Measurements from ENCODE around the gene CLK4. TPM values are rescaled to one million over a fixed set of nuclear protein-coding genes. Genes with fewer than 3 reads are reported as not detected.

The CLK4 gene
- total and polyA plus RNA-seq, 2 of the 8 experiments (the other 6 are each of a cell fraction or from before 2014, with no cell fraction given), result 8.1 to 12.6 TPM

DNA sequence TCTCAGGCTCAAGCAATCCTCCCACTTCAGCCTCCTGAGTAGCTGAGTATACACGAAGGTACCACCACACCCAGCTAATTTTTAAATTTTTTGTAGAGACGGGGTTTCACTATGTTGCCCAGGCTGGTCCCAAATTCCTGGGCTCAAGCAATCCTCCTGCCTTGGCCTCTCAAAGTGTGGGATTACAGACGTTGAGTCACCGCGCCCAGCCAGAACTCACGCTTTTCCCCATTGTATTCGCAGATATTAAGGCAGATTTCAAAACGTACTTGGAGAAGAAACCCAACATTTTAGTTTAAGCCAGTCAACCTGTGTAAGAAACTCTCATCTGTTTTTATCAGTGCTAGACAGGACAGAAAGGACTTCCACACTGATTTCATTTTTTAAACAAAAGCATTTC, 63.2 kb downstream of the CLK4 start (continued):
- TF ChIP-seq ASH2L (IDR thresholded peaks at IDR 0.05; ENCODE audit: low read length) (no peak), BCL11A (IDR thresholded peaks at IDR 0.05; ENCODE audit: low read depth in 2 of 2, low read length in 2 of 2) (no peak), RNF2 (IDR thresholded peaks at IDR 0.05; ENCODE audit: borderline replicate concordance, low read depth, low read length, missing control alignments, poor library complexity, severe bottlenecking) (no peak), JUND (IDR thresholded peaks at IDR 0.05; ENCODE audit: low read length) (no peak), SP2 (IDR thresholded peaks at IDR 0.05; ENCODE audit: low read length) (no peak), TAF7 (optimal IDR thresholded peaks at IDR 0.05; ENCODE audit: borderline replicate concordance, low read depth, low read length) (no peak), KDM4A (IDR thresholded peaks at IDR 0.05; ENCODE audit: low read depth, low read length, severe bottlenecking) (no peak)
- TF ChIP-seq, protein P1, sequence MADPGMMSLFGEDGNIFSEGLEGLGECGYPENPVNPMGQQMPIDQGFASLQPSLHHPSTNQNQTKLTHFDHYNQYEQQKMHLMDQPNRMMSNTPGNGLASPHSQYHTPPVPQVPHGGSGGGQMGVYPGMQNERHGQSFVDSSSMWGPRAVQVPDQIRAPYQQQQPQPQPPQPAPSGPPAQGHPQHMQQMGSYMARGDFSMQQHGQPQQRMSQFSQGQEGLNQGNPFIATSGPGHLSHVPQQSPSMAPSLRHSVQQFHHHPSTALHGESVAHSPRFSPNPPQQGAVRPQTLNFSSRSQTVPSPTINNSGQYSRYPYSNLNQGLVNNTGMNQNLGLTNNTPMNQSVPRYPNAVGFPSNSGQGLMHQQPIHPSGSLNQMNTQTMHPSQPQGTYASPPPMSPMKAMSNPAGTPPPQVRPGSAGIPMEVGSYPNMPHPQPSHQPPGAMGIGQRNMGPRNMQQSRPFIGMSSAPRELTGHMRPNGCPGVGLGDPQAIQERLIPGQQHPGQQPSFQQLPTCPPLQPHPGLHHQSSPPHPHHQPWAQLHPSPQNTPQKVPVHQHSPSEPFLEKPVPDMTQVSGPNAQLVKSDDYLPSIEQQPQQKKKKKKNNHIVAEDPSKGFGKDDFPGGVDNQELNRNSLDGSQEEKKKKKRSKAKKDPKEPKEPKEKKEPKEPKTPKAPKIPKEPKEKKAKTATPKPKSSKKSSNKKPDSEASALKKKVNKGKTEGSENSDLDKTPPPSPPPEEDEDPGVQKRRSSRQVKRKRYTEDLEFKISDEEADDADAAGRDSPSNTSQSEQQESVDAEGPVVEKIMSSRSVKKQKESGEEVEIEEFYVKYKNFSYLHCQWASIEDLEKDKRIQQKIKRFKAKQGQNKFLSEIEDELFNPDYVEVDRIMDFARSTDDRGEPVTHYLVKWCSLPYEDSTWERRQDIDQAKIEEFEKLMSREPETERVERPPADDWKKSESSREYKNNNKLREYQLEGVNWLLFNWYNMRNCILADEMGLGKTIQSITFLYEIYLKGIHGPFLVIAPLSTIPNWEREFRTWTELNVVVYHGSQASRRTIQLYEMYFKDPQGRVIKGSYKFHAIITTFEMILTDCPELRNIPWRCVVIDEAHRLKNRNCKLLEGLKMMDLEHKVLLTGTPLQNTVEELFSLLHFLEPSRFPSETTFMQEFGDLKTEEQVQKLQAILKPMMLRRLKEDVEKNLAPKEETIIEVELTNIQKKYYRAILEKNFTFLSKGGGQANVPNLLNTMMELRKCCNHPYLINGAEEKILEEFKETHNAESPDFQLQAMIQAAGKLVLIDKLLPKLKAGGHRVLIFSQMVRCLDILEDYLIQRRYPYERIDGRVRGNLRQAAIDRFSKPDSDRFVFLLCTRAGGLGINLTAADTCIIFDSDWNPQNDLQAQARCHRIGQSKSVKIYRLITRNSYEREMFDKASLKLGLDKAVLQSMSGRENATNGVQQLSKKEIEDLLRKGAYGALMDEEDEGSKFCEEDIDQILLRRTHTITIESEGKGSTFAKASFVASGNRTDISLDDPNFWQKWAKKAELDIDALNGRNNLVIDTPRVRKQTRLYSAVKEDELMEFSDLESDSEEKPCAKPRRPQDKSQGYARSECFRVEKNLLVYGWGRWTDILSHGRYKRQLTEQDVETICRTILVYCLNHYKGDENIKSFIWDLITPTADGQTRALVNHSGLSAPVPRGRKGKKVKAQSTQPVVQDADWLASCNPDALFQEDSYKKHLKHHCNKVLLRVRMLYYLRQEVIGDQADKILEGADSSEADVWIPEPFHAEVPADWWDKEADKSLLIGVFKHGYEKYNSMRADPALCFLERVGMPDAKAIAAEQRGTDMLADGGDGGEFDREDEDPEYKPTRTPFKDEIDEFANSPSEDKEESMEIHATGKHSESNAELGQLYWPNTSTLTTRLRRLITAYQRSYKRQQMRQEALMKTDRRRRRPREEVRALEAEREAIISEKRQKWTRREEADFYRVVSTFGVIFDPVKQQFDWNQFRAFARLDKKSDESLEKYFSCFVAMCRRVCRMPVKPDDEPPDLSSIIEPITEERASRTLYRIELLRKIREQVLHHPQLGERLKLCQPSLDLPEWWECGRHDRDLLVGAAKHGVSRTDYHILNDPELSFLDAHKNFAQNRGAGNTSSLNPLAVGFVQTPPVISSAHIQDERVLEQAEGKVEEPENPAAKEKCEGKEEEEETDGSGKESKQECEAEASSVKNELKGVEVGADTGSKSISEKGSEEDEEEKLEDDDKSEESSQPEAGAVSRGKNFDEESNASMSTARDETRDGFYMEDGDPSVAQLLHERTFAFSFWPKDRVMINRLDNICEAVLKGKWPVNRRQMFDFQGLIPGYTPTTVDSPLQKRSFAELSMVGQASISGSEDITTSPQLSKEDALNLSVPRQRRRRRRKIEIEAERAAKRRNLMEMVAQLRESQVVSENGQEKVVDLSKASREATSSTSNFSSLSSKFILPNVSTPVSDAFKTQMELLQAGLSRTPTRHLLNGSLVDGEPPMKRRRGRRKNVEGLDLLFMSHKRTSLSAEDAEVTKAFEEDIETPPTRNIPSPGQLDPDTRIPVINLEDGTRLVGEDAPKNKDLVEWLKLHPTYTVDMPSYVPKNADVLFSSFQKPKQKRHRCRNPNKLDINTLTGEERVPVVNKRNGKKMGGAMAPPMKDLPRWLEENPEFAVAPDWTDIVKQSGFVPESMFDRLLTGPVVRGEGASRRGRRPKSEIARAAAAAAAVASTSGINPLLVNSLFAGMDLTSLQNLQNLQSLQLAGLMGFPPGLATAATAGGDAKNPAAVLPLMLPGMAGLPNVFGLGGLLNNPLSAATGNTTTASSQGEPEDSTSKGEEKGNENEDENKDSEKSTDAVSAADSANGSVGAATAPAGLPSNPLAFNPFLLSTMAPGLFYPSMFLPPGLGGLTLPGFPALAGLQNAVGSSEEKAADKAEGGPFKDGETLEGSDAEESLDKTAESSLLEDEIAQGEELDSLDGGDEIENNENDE (IDR thresholded peaks at IDR 0.05; ENCODE audit: insufficient replicate concordance, low read length), result no peak

Data from H1 (cell line).